Measurements from ENCODE around the gene MPP7.

DNA sequence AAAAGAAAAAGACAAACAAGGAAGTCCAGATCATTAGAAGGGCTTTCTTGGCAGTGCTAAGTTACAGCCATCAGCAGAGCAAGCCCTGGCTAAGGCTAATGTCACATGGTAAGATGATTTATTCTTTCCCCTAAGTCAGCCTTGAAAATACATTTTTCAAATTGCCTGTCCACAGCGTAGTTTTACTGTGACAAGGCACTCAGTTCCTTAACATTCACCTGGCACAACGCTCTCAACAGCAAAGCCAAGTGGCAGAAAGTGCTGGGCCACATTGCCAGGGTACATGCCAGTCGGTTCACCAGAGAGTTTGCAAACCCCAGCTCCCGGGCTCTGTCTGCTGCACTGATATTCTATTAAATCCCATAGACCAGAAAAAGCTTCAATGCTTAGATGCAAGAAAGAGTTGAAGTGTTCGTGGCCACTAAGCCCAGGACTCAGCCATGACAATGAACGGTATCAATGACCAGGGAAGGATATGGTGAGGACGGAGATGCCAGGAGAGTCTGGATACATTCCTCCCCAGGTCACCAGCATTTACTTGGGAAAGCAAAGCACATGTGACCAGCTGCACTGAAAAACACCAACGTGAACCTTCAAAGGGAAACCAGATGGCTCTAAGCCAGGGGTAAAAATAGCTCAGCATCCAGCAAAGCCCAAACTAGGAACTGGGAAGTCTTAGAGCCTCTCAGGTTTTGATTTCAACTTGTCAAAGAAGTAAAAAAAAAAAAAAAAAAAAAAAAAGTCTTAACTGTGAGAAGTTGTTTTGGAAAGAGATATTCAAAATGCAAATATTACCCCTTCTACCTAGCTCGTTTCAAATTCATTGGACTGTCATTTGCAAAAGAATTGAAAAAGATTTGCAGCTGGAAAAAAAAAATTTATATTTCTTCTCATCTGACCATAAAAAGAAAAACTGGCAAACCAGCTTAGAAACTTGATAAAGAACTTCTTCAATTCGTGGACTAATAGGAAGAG lies 23.9 kb upstream of the MPP7 start:
- no peak for TF ChIP-seq POLR2A (IDR thresholded peaks at IDR 0.05)
- TF ChIP-seq EP300 (IDR thresholded peaks at IDR 0.05): peak in 1 of 4 donors; percentile 9
- TF ChIP-seq, protein P1, sequence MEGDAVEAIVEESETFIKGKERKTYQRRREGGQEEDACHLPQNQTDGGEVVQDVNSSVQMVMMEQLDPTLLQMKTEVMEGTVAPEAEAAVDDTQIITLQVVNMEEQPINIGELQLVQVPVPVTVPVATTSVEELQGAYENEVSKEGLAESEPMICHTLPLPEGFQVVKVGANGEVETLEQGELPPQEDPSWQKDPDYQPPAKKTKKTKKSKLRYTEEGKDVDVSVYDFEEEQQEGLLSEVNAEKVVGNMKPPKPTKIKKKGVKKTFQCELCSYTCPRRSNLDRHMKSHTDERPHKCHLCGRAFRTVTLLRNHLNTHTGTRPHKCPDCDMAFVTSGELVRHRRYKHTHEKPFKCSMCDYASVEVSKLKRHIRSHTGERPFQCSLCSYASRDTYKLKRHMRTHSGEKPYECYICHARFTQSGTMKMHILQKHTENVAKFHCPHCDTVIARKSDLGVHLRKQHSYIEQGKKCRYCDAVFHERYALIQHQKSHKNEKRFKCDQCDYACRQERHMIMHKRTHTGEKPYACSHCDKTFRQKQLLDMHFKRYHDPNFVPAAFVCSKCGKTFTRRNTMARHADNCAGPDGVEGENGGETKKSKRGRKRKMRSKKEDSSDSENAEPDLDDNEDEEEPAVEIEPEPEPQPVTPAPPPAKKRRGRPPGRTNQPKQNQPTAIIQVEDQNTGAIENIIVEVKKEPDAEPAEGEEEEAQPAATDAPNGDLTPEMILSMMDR (IDR thresholded peaks at IDR 0.05): no peak
- no peak for TF ChIP-seq POLR2AphosphoS5 (IDR thresholded peaks at IDR 0.05)

Measured in upper lobe of left lung (tissue), 4 donors.